Body of pancreas (tissue), 4 donors: ENCODE measurements around the gene TSPAN3. TPM values are rescaled to one million over a fixed set of nuclear protein-coding genes. Genes with fewer than 3 reads are reported as not detected.

Experiments
- ATAC-seq: fragments of 150-250 bp; one replicate; pipeline ENCODE4 v1.9.1; 2016
- DNase-seq, 4 donors: peaks; one replicate each; pipeline ENCODE4 v3.0.0-alpha.2; 2019
- H3K27ac ChIP-seq, 4 donors: fragments of 200-600 bp; sonication (generic); 1 replicate in 3 of 4; 2 replicates in 1 of 4; pipeline versions ENCODE4 v1.5.1 to v1.6.1; 2016 to 2019; ENCODE audit warnings: mild to moderate bottlenecking in 1 of 4, mixed read lengths in 1 of 4, moderate library complexity in 1 of 4
- H3K27me3 ChIP-seq, 2 donors: fragments of 200-600 bp; sonication (generic); one replicate each; pipeline ENCODE4 v1.6.0; 2016; ENCODE audit warnings: mild to moderate bottlenecking in 1 of 2
- H3K36me3 ChIP-seq, 2 donors: fragments of 200-600 bp; sonication (generic); replicated peaks in 1 of 2; 2 replicates each; pipeline ENCODE4 v1.5.1; 2016; ENCODE audit warnings: low read depth in 2 of 2; ENCODE audit not compliant: insufficient read depth in 1 of 2
- H3K4me1 ChIP-seq: fragments of 200-600 bp; sonication (generic); one replicate; pipeline ENCODE4 v1.6.0; 2016
- H3K4me3 ChIP-seq, 2 donors: fragments of 200-600 bp; sonication (generic); 1 replicate in 1 of 2; 2 replicates in 1 of 2; pipeline ENCODE4 v1.5.1; 2016 to 2019
- H3K9me3 ChIP-seq, 3 donors: fragments of 200-600 bp; sonication (generic); 1 replicate in 2 of 3; 2 replicates in 1 of 3; pipeline ENCODE4 v1.5.1; 2016
- CTCF ChIP-seq, 7 experiments: fragments of 450-650 bp in 4 of 7; fragments of 200-600 bp in 3 of 7; sonication (generic) in 3 of 7; IDR thresholded peaks; one replicate each; pipeline ENCODE4 v1.5.1; 2016 to 2019; ENCODE audit warnings: antibody characterized with exemption in 7 of 7
- POLR2A ChIP-seq, 3 donors: fragments of 450-650 bp; IDR thresholded peaks; one replicate each; pipeline ENCODE4 v1.6.1; 2016; ENCODE audit warnings: antibody characterized with exemption in 3 of 3, mild to moderate bottlenecking in 2 of 3
- WGBS, 2 donors: methylation state at CpG; one replicate each; pipeline ENCODE4 v1.1.5; 2017; 5-methylcytosine and 5-hydroxymethylcytosine counted together
- intact Hi-C: fragments of 100-400 bp; cut with DNase I; formaldehyde crosslinking; loops from one replicate; pipeline ENCODE4 v1.15.1; 2023
- total RNA-seq, 2 donors: library from RNA; depleted of rRNA; stranded (reverse); fragments of >200 nt; gene quantifications; one replicate each; pipeline ENCODE4 v1.1.0, GENCODE V29; 2016

The TSPAN3 gene
- 100 to 1,000 TPM in 1 of 2 donors, 10 to 100 TPM in 1; 99.1 to 118 TPM for total RNA-seq

DNA sequence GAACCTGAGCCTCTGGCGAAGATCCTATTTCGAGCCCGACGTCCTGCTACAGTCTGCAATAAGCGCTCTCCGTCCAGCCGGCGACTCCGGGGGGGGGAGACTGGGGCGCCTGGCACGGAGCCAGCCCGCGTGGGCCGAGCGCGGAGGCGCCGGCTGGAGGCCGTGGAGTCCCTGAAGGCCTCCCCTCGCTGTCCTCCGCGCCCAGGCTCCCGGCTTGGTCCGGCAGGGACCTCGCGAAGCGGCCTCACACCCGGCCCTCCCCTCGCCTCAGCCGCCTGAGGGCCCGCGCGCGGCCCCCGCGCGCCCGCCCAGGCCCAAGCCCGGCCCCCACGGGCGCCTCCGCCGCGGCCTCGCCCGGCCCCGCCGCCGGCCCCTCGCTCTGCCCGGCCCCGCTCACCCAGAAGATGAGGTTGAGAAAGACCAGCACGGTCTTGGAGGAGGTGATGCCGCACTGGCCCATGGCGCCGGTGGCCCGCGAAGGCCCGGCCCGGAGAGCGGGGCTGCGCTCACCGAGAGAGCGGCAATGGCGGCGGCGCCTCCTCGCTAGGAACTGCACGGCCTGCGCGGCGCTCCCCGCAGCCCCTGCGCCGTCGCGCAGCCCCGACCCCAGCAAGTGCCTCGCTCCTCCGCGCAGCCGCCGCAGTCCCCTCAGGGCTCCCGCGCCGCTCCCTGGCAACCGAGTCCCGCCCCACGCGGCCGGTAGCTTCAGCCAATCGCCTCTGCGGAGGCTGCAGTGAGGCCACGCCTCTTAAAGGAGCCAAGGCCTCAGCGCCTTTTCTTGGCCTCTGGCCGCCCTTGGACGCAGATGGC, at the start of gene TSPAN3:
TSS of gene TSPAN3 (minus strand) at position 615 of the 810 bp plus-strand sequence. CDS start at position 460, 155 bp downstream.
- DNase-seq (peak; percentile 93 to 94 (median 94)), ATAC-seq (peak; percentile 93)
- Histone ChIP-seq H3K27me3 (no peaks in the 10 kb centered on the region), H3K36me3 (no peaks in the 10 kb centered on the region), H3K9me3 (no peaks in the 10 kb centered on the region), H3K27ac (peak within 1 kb of the TSS; percentile 84 to 94 (median 92)), H3K4me3 (peak within 1 kb of the TSS; percentile 55 to 67), H3K4me1 (peaks cover 43% of the 10 kb centered on the region)
- intact Hi-C loops = no loop called here
- TF ChIP-seq CTCF (IDR thresholded peaks at IDR 0.05) (no peak), POLR2A (IDR thresholded peaks at IDR 0.05) (peak; percentile 54 to 77 (median 74))
- 0 to 1% methylated on average over 18 to 68 of the region's 97 CpGs for WGBS, 2 donors

DNA sequence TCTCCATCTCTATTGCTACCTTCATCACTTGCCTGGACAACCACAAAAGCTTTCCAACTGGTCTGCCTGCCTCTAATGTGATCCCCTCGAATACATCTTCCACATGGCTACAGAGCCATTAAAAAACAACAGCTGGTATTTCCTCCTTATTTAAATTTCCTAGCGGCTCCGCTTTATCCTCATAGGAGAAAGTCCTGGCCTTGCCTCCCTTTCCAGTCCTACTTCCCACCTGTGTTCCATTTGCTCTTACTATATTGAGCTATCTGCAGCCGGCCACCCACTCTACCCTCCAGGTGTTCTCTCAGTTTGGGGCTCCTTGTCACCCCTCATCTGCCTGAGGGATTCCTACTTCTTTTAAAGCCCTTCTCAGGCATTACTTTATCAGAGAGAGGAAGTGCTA, 49.7 kb upstream of the TSPAN3 start:
- H3K27ac ChIP-seq = no peak overlapping the region
- intact Hi-C loops = no loop called here

GRCh38 chr15:77119446-77119845, 48.5 kb upstream of the TSPAN3 start:
- no peaks in the 10 kb centered on the region for H3K27me3 ChIP-seq
- no peak for TF ChIP-seq CTCF (IDR thresholded peaks at IDR 0.05)
- TF ChIP-seq POLR2A (IDR thresholded peaks at IDR 0.05) = no peak
- ATAC-seq (no peak), DNase-seq (no peak)
- no peaks in the 10 kb centered on the region for H3K4me1 ChIP-seq
- H3K4me3 ChIP-seq = no peak overlapping the region
- no peaks in the 10 kb centered on the region for H3K9me3 ChIP-seq
- intact Hi-C loops = no loop called here
- H3K27ac ChIP-seq = no peak overlapping the region
- 19 to 36% methylated on average over 1 of the region's 1 CpG for WGBS, 2 donors
- peaks cover 0 to 3% of the 10 kb centered on the region in 2 donors for H3K36me3 ChIP-seq

More for the DNA sequence above, 49.7 kb upstream of the TSPAN3 start:
- 87 to 89% methylated on average over 4 of the region's 4 CpGs for WGBS, 2 donors
- DNase-seq (no peak), ATAC-seq (no peak)
- Histone ChIP-seq H3K27me3 (no peaks in the 10 kb centered on the region), H3K36me3 (no peaks in the 10 kb centered on the region), H3K4me1 (no peaks in the 10 kb centered on the region), H3K9me3 (no peaks in the 10 kb centered on the region), H3K4me3 (no peak overlapping the region)
- TF ChIP-seq CTCF (IDR thresholded peaks at IDR 0.05) (no peak), POLR2A (IDR thresholded peaks at IDR 0.05) (no peak)

- Histone ChIP-seq H3K27me3 (no peaks in the 10 kb centered on the region), H3K9me3 (no peaks in the 10 kb centered on the region), H3K36me3 (peaks cover 0 to 8% of the 10 kb centered on the region in 2 donors), H3K4me1 (no peaks in the 10 kb centered on the region), H3K27ac (no peak overlapping the region), H3K4me3 (no peak overlapping the region)
- intact Hi-C loops = no loop called here
- WGBS, 2 donors = 50 to 55% methylated on average over 3 of the region's 3 CpGs
- ATAC-seq (peak; percentile 79), DNase-seq (peak; percentile 47 to 74 (median 58))
- TF ChIP-seq POLR2A (IDR thresholded peaks at IDR 0.05) (no peak), CTCF (IDR thresholded peaks at IDR 0.05) (peak; percentile 45 to 92 (median 86))
Observed at GRCh38 chr15:77118882-77119321, 48.0 kb upstream of the TSPAN3 start.
